HCT116 (cell line): ENCODE measurements around the gene ACTC1.

ENCODE experiments used
- EZH2 ChIP-seq: fragments of 200-600 bp; sonication (generic); IDR thresholded peaks from 2 replicates; pipeline ENCODE4 v1.6.1; 2017; ENCODE audit warnings: antibody characterized with exemption, mixed run types
- POLR2A ChIP-seq: IDR thresholded peaks from 2 replicates; pipeline ENCODE4 v1.7.0; 2011; ENCODE audit warnings: borderline replicate concordance; ENCODE audit not compliant: insufficient read depth, insufficient read length; ENCODE audit errors: extremely low read depth
- POLR2AphosphoS5 ChIP-seq: IDR thresholded peaks from 2 replicates; pipeline ENCODE4 v1.6.1; 2011; ENCODE audit warnings: mild to moderate bottlenecking, low read depth, low read length, moderate library complexity
- RAD21 ChIP-seq: IDR thresholded peaks from 2 replicates; pipeline ENCODE4 v1.6.1; 2012; ENCODE audit warnings: low read depth, mild to moderate bottlenecking
- SIN3A ChIP-seq: IDR thresholded peaks from 2 replicates; pipeline ENCODE4 v1.6.1; 2012; ENCODE audit warnings: low read depth
- TF ChIP-seq, protein P1 (sequence below), 3 experiments: fragments of 200-600 bp in 1 of 3; sonication (generic) in 1 of 3; IDR thresholded peaks in 2 of 3; conservative IDR thresholded peaks in 1 of 3; 2 replicates each; pipeline ENCODE4 v1.5.1; 2012 to 2017; ENCODE audit warnings: low read depth in 2 of 3, low read length in 2 of 3, antibody characterized with exemption in 1 of 3, borderline replicate concordance in 1 of 3, control low read depth in 1 of 3, mild to moderate bottlenecking in 1 of 3, mixed read lengths in 1 of 3, mixed run types in 1 of 3, moderate library complexity in 1 of 3; ENCODE audit not compliant: insufficient read depth in 1 of 3
- TF ChIP-seq, protein P2 (sequence below): IDR thresholded peaks from 2 replicates; pipeline ENCODE4 v1.6.1; 2012
- TF ChIP-seq, protein P3 (sequence below): IDR thresholded peaks from 2 replicates; pipeline ENCODE4 v1.6.1; 2012; ENCODE audit warnings: low read depth

DNA sequence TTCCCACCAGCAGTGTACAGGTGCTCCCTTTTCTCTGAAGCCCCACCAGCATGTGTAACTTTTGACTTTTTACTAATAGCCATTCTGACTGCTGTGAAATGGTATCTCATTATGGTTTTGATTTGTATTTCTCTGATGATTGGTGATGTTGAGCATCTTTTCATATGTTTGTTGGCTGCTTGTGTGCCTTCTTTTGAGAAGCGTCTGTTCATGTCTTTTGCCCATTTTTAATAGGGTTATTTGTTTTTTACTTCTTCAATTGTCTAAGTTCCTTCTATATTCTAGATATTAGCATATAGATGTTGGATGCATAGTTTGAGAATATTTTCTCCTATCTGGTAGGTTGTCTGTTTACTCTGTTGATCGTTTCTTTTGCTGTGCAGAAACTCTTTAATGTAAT, 14.6 kb downstream of the ACTC1 start:
- TF ChIP-seq, protein P1, sequence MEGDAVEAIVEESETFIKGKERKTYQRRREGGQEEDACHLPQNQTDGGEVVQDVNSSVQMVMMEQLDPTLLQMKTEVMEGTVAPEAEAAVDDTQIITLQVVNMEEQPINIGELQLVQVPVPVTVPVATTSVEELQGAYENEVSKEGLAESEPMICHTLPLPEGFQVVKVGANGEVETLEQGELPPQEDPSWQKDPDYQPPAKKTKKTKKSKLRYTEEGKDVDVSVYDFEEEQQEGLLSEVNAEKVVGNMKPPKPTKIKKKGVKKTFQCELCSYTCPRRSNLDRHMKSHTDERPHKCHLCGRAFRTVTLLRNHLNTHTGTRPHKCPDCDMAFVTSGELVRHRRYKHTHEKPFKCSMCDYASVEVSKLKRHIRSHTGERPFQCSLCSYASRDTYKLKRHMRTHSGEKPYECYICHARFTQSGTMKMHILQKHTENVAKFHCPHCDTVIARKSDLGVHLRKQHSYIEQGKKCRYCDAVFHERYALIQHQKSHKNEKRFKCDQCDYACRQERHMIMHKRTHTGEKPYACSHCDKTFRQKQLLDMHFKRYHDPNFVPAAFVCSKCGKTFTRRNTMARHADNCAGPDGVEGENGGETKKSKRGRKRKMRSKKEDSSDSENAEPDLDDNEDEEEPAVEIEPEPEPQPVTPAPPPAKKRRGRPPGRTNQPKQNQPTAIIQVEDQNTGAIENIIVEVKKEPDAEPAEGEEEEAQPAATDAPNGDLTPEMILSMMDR (IDR thresholded peaks at IDR 0.05 in 2 of 3, conservative IDR thresholded peaks at IDR 0.05 in 1 of 3; ENCODE audit: borderline replicate concordance in 1 of 3, insufficient read depth in 1 of 3, low read depth in 2 of 3, low read length in 2 of 3), result no peak
- no peak for TF ChIP-seq RAD21
- no peak for TF ChIP-seq EZH2
- TF ChIP-seq POLR2A, result no peak
- no peak for TF ChIP-seq SIN3A
- TF ChIP-seq, protein P2, sequence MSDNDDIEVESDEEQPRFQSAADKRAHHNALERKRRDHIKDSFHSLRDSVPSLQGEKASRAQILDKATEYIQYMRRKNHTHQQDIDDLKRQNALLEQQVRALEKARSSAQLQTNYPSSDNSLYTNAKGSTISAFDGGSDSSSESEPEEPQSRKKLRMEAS, result no peak
- no peak for TF ChIP-seq POLR2AphosphoS5
- TF ChIP-seq, protein P3, sequence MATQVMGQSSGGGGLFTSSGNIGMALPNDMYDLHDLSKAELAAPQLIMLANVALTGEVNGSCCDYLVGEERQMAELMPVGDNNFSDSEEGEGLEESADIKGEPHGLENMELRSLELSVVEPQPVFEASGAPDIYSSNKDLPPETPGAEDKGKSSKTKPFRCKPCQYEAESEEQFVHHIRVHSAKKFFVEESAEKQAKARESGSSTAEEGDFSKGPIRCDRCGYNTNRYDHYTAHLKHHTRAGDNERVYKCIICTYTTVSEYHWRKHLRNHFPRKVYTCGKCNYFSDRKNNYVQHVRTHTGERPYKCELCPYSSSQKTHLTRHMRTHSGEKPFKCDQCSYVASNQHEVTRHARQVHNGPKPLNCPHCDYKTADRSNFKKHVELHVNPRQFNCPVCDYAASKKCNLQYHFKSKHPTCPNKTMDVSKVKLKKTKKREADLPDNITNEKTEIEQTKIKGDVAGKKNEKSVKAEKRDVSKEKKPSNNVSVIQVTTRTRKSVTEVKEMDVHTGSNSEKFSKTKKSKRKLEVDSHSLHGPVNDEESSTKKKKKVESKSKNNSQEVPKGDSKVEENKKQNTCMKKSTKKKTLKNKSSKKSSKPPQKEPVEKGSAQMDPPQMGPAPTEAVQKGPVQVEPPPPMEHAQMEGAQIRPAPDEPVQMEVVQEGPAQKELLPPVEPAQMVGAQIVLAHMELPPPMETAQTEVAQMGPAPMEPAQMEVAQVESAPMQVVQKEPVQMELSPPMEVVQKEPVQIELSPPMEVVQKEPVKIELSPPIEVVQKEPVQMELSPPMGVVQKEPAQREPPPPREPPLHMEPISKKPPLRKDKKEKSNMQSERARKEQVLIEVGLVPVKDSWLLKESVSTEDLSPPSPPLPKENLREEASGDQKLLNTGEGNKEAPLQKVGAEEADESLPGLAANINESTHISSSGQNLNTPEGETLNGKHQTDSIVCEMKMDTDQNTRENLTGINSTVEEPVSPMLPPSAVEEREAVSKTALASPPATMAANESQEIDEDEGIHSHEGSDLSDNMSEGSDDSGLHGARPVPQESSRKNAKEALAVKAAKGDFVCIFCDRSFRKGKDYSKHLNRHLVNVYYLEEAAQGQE, result no peak
